HG03378 (cell line): ENCODE results near the gene ROBO3.
A peak's percentile ranks its signal among the peaks of the same experiment; 100 is the strongest.

Experiments used
- ATAC-seq: cut with Tn5 transposase; IDR thresholded peaks from one replicate; pipeline ENCODE4 v1.9.1; 2021; ENCODE audit warnings: mild to moderate bottlenecking, moderate library complexity; ENCODE audit not compliant: unreplicated experiment

ROBO3 gene

GRCh38 chr11:124917115-124917637, 51.9 kb downstream of the ROBO3 start:
- no peak for ATAC-seq

GRCh38 chr11:124918950-124919349, 53.7 kb downstream of the ROBO3 start, which contains the start of gene HEPN1:
TSS of gene HEPN1 (plus strand) at chr11:124919250.
- ATAC-seq: no peak

- ATAC-seq: no peak
Measured at GRCh38 chr11:124919898-124920297, 54.7 kb downstream of the ROBO3 start.

GRCh38 chr11:124920356-124920755, 55.1 kb downstream of the ROBO3 start:
- ATAC-seq: no peak

- ATAC-seq: peak; percentile 67
Measured at GRCh38 chr11:124920870-124921609, 55.8 kb downstream of the ROBO3 start.

- ATAC-seq: no peak
Measured at GRCh38 chr11:124922831-124923230, 57.6 kb downstream of the ROBO3 start.

GRCh38 chr11:124923296-124923695, 58.1 kb downstream of the ROBO3 start:
- no peak for ATAC-seq

- ATAC-seq: no peak
Measured at GRCh38 chr11:124928942-124929665, 63.9 kb downstream of the ROBO3 start.

- peak; percentile 89 for ATAC-seq
Measured at GRCh38 chr11:124930799-124931198, 65.6 kb downstream of the ROBO3 start.
